Panc1 (cell line): ENCODE data around the gene FTO. TPM values are rescaled to one million over a fixed set of nuclear protein-coding genes. Genes with fewer than 3 reads are reported as not detected.
"Not testable (repeated sequence)": the region's sequence is repeated elsewhere in the genome, so short reads cannot be mapped to it uniquely, and the experiment has no call there.

Experiments used
- ATAC-seq: fragments of 200-7000 bp; cut with Tn5 transposase; 2 replicates; pipeline ENCODE4 v1.9.1; 2020; ENCODE audit warnings: mild to moderate bottlenecking, moderate library complexity
- BruUV-seq: library from RNA; stranded (reverse); fragments of 400-500 nt; replicated peaks from 2 replicates; lab custom pipeline; 2021; lab: Mats Ljungman, UMichigan
- CTCF ChIA-PET: fragments of 300-600 bp; sonication (Branson Sonifier 250); formaldehyde crosslinking; loops from one replicate; lab custom pipeline; 2022; ENCODE audit warnings: antibody characterized with exemption; lab: Charles Lee
- POLR2A ChIA-PET: fragments of 300-600 bp; sonication (Branson Sonifier 250); formaldehyde crosslinking; loops from one replicate; lab custom pipeline; 2022; ENCODE audit warnings: antibody characterized with exemption; lab: Charles Lee
- DNase-seq: peaks from one replicate; pipeline ENCODE4 v3.0.0-alpha.2; 2010; ENCODE audit warnings: low read depth, low spot score
- H3K27ac ChIP-seq: 2 replicates; pipeline ENCODE4 v1.5.1; 2011; ENCODE audit warnings: mild to moderate bottlenecking, low read length, inconsistent platforms
- H3K27me3 ChIP-seq: fragments of 200-500 bp; sonication (Bioruptor generic); 2 replicates; pipeline ENCODE4 v1.6.0; 2014; ENCODE audit warnings: low read length, inconsistent platforms; ENCODE audit not compliant: control insufficient read depth, insufficient read depth
- H3K36me3 ChIP-seq: fragments of 200-500 bp; sonication (Bioruptor generic); 2 replicates; pipeline ENCODE4 v1.5.1; 2014; ENCODE audit warnings: inconsistent platforms, mild to moderate bottlenecking, low read length, moderate library complexity; ENCODE audit not compliant: control insufficient read depth, insufficient read depth
- H3K4me1 ChIP-seq: 2 replicates; pipeline ENCODE4 v1.5.1; 2011; ENCODE audit warnings: inconsistent platforms, mild to moderate bottlenecking, low read length, moderate library complexity; ENCODE audit not compliant: control insufficient read depth, insufficient read depth
- H3K4me3 ChIP-seq, 2 experiments: 2 replicates each; pipeline ENCODE4 v1.5.1; 2011 to 2012; ENCODE audit warnings: low read depth in 2 of 2, low read length in 2 of 2, mild to moderate bottlenecking in 2 of 2, inconsistent platforms in 1 of 2, moderate library complexity in 1 of 2
- H3K9me3 ChIP-seq: fragments of 200-500 bp; sonication (Bioruptor generic); 2 replicates; pipeline ENCODE4 v1.5.1; 2014; ENCODE audit warnings: low read depth, mild to moderate bottlenecking, inconsistent platforms, low read length, moderate library complexity; ENCODE audit not compliant: control insufficient read depth, insufficient read depth
- POLR2AphosphoS5 ChIP-seq: IDR thresholded peaks from 2 replicates; pipeline ENCODE4 v1.6.1; 2012; ENCODE audit warnings: mild to moderate bottlenecking, low read depth, low read length, moderate library complexity
- SIN3A ChIP-seq: IDR thresholded peaks from 2 replicates; pipeline ENCODE4 v1.6.1; 2012; ENCODE audit warnings: low read depth, mild to moderate bottlenecking, low read length, moderate library complexity, borderline replicate concordance; ENCODE audit not compliant: insufficient read depth
- TCF7L2 ChIP-seq: IDR thresholded peaks from 2 replicates; pipeline ENCODE4 v1.6.1; 2011; ENCODE audit warnings: mild to moderate bottlenecking, low read depth, low read length, inconsistent platforms
- in situ Hi-C: cut with HindIII; loops from 2 replicates; pipeline ENCODE4 v1.10.0; 2016; ENCODE audit warnings: low sequenced_read_pairs, low pct_unique_long_range_greater_than_20kb
- intact Hi-C: fragments of 100-400 bp; cut with micrococcal nuclease; formaldehyde crosslinking; loops from one replicate; pipeline ENCODE4 v1.10.0; 2022; ENCODE audit not compliant: unreplicated experiment
- total RNA-seq: library from RNA; stranded (reverse); gene quantifications from one replicate; pipeline ENCODE4 v1.2.1, GENCODE V29; 2021; ENCODE audit not compliant: unreplicated experiment
- TF ChIP-seq, protein P1 (sequence below): fragments of 450-650 bp; IDR thresholded peaks from 2 replicates; pipeline ENCODE4 v1.5.1; 2017; ENCODE audit warnings: mild to moderate bottlenecking
- TF ChIP-seq, protein P2 (sequence below), 2 experiments: IDR thresholded peaks; 2 replicates each; pipeline ENCODE4 v1.6.1; 2011 to 2012; ENCODE audit warnings: low read depth in 2 of 2, control low read depth in 1 of 2, low read length in 1 of 2, mild to moderate bottlenecking in 1 of 2, moderate library complexity in 1 of 2; ENCODE audit not compliant: insufficient read depth in 1 of 2

The FTO gene
- total RNA-seq, 1 experiment from 2014 or later: 38.2 TPM

DNA sequence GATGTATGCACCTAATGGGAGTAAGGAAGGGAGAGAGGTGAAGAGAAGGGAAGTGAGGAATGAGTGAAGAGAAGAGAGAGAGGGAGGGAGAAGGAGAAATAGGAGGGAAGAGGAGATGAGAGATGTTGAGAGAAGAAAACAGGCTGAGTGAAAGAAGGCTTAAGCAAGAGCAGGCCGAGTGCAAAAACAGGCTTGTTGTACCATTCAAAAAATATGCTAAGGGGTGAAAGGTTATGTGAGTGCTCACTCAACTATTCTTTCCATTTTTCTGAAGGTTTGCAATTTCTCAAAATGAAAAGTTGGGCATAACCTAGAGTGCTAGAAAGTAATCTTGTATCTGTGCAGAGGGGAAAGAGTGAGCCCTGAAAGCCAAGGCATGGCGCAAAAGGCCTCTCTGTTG, 23.2 kb upstream of the FTO start:
- intact Hi-C loops: no loop called here
- no peaks in the 10 kb centered on the region for H3K4me1 ChIP-seq
- no peaks in the 10 kb centered on the region for H3K9me3 ChIP-seq
- ATAC-seq: no peak
- POLR2A ChIA-PET: no interaction called here
- in situ Hi-C loops: no loop called here
- TF ChIP-seq TCF7L2 (no peak), SIN3A (no peak), POLR2AphosphoS5 (no peak)
- TF ChIP-seq, protein P1, sequence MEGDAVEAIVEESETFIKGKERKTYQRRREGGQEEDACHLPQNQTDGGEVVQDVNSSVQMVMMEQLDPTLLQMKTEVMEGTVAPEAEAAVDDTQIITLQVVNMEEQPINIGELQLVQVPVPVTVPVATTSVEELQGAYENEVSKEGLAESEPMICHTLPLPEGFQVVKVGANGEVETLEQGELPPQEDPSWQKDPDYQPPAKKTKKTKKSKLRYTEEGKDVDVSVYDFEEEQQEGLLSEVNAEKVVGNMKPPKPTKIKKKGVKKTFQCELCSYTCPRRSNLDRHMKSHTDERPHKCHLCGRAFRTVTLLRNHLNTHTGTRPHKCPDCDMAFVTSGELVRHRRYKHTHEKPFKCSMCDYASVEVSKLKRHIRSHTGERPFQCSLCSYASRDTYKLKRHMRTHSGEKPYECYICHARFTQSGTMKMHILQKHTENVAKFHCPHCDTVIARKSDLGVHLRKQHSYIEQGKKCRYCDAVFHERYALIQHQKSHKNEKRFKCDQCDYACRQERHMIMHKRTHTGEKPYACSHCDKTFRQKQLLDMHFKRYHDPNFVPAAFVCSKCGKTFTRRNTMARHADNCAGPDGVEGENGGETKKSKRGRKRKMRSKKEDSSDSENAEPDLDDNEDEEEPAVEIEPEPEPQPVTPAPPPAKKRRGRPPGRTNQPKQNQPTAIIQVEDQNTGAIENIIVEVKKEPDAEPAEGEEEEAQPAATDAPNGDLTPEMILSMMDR: no peak
- TF ChIP-seq, protein P2, sequence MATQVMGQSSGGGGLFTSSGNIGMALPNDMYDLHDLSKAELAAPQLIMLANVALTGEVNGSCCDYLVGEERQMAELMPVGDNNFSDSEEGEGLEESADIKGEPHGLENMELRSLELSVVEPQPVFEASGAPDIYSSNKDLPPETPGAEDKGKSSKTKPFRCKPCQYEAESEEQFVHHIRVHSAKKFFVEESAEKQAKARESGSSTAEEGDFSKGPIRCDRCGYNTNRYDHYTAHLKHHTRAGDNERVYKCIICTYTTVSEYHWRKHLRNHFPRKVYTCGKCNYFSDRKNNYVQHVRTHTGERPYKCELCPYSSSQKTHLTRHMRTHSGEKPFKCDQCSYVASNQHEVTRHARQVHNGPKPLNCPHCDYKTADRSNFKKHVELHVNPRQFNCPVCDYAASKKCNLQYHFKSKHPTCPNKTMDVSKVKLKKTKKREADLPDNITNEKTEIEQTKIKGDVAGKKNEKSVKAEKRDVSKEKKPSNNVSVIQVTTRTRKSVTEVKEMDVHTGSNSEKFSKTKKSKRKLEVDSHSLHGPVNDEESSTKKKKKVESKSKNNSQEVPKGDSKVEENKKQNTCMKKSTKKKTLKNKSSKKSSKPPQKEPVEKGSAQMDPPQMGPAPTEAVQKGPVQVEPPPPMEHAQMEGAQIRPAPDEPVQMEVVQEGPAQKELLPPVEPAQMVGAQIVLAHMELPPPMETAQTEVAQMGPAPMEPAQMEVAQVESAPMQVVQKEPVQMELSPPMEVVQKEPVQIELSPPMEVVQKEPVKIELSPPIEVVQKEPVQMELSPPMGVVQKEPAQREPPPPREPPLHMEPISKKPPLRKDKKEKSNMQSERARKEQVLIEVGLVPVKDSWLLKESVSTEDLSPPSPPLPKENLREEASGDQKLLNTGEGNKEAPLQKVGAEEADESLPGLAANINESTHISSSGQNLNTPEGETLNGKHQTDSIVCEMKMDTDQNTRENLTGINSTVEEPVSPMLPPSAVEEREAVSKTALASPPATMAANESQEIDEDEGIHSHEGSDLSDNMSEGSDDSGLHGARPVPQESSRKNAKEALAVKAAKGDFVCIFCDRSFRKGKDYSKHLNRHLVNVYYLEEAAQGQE (IDR thresholded peaks at IDR 0.05; ENCODE audit: insufficient read depth in 1 of 2, low read depth in 2 of 2, low read length in 1 of 2): no peak
- BruUV-seq: no TSS peak
- no peak for DNase-seq
- no peaks in the 10 kb centered on the region; the same call in 1 of the 2 replicates for H3K36me3 ChIP-seq
- no peaks in the 10 kb centered on the region for H3K27me3 ChIP-seq
- no peak overlapping the region for H3K4me3 ChIP-seq
- H3K27ac ChIP-seq: no peak overlapping the region
- CTCF ChIA-PET: no interaction called here

- Histone ChIP-seq H3K9me3 (no peaks in the 10 kb centered on the region), H3K36me3 (no peaks in the 10 kb centered on the region; the same call in 1 of the 2 replicates), H3K4me1 (no peaks in the 10 kb centered on the region), H3K27ac (no peak overlapping the region), H3K27me3 (no peaks in the 10 kb centered on the region), H3K4me3 (no peak overlapping the region)
- BruUV-seq: no TSS peak
- TF ChIP-seq, protein P1: no peak
- TF ChIP-seq POLR2AphosphoS5: no peak
- no peak for TF ChIP-seq TCF7L2
- DNase-seq: no peak
- CTCF ChIA-PET: no interaction called here
- POLR2A ChIA-PET: no interaction called here
- in situ Hi-C loops: no loop called here
- intact Hi-C loops: no loop called here
- ATAC-seq: no peak
Measured at GRCh38 chr16:53681354-53681753, 22.6 kb upstream of the FTO start.

DNA sequence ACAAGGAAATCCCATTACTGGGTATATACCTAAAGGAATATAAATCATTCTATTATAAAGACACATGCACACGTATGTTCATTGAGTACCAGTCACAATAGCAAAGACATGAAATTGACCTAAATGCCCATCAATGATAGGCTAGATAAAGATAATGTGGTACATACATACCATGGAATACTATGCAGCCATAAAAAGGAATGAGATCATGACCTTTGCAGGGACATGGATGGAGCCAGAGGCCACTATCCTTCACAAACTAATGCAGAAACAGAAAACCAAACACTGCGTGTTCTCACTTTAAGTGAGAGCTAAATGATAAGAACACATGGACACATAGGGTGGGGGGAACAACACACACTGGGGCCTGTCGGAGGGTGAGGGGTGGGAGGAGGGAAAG, 18.6 kb upstream of the FTO start:
- H3K9me3 ChIP-seq, H3K4me3 ChIP-seq, H3K27ac ChIP-seq, in situ Hi-C loops, H3K4me1 ChIP-seq, DNase-seq, ATAC-seq, H3K36me3 ChIP-seq, H3K27me3 ChIP-seq, BruUV-seq, intact Hi-C loops, POLR2A ChIA-PET, CTCF ChIA-PET: not testable (repeated sequence)
